ENCODE data around the gene FAM241A. TPM values are rescaled to one million over a fixed set of nuclear protein-coding genes. Genes with fewer than 3 reads are reported as not detected.
"Not testable (repeated sequence)": the region's sequence is repeated elsewhere in the genome, so short reads cannot be mapped to it uniquely, and the experiment has no call there.

FAM241A gene
- total and polyA plus RNA-seq, 9 donors, result 1.0 to 4.9 (median 2.2) TPM

- no peaks in the 10 kb centered on the region for H3K9me3 ChIP-seq
- intact Hi-C loops (cut with DNase I), result no loop called here
Measured at GRCh38 chr4:112199041-112199440, 53.8 kb downstream of the FAM241A start.

GRCh38 chr4:112201915-112202505 lies 56.8 kb downstream of the FAM241A start:
- WGBS, 3 donors, result 48 to 50% (median 49%) methylated on average over 4 of the region's 4 CpGs
- no peaks in the 10 kb centered on the region for H3K36me3 ChIP-seq
- H3K4me3 ChIP-seq, result no peak overlapping the region
- no peak for DNase-seq
- TF ChIP-seq EP300 (IDR thresholded peaks at IDR 0.05) (no peak), POLR2A (IDR thresholded peaks at IDR 0.05) (no peak), CTCF (IDR thresholded peaks at IDR 0.05) (no peak)
- no peaks in the 10 kb centered on the region for H3K27me3 ChIP-seq
- no peaks in the 10 kb centered on the region for H3K4me1 ChIP-seq (ENCODE audit: insufficient read depth)
- no peak overlapping the region for H3K27ac ChIP-seq
- H3K9me3 ChIP-seq, result no peaks in the 10 kb centered on the region
- intact Hi-C loops (cut with DNase I), result no loop called here

More at GRCh38 chr4:112199041-112199440, 53.8 kb downstream of the FAM241A start:
- Histone ChIP-seq H3K4me1 (ENCODE audit: insufficient read depth) (no peaks in the 10 kb centered on the region), H3K27ac (no peak overlapping the region), H3K36me3 (no peaks in the 10 kb centered on the region), H3K4me3 (no peak overlapping the region), H3K27me3 (no peaks in the 10 kb centered on the region)
- 71 to 91% (median 83%) methylated on average over 1 of the region's 1 CpG for WGBS, 3 donors
- no peak for TF ChIP-seq CTCF (IDR thresholded peaks at IDR 0.05)
- TF ChIP-seq POLR2A (IDR thresholded peaks at IDR 0.05), result no peak
- no peak for TF ChIP-seq EP300 (IDR thresholded peaks at IDR 0.05)
- DNase-seq, result no peak

GRCh38 chr4:112203593-112203992 lies 58.3 kb downstream of the FAM241A start:
- Histone ChIP-seq H3K36me3 (no peaks in the 10 kb centered on the region), H3K9me3 (no peaks in the 10 kb centered on the region), H3K27me3 (no peaks in the 10 kb centered on the region), H3K4me1 (ENCODE audit: insufficient read depth) (no peaks in the 10 kb centered on the region), H3K4me3 (no peak overlapping the region), H3K27ac (no peak overlapping the region)
- intact Hi-C loops (cut with DNase I), result no loop called here
- TF ChIP-seq CTCF (IDR thresholded peaks at IDR 0.05), result no peak
- TF ChIP-seq POLR2A (IDR thresholded peaks at IDR 0.05), result no peak
- no peak for TF ChIP-seq EP300 (IDR thresholded peaks at IDR 0.05)
- DNase-seq, result no peak
- WGBS, 3 donors, result 72 to 79% (median 74%) methylated on average over 1 of the region's 1 CpG

GRCh38 chr4:112206431-112206830 lies 61.2 kb downstream of the FAM241A start:
- 51 to 76% (median 64%) methylated on average over 2 of the region's 2 CpGs for WGBS, 3 donors

GRCh38 chr4:112208137-112209095 lies 63.2 kb downstream of the FAM241A start:
- DNase-seq; H3K27me3 ChIP-seq; H3K27ac ChIP-seq; H3K4me1 ChIP-seq (ENCODE audit: insufficient read depth); H3K36me3 ChIP-seq; intact Hi-C loops (cut with DNase I); H3K4me3 ChIP-seq; H3K9me3 ChIP-seq: not testable (repeated sequence)
- WGBS, 3 donors, result 69 to 73% (median 72%) methylated on average over 7 of the region's 7 CpGs

More at GRCh38 chr4:112206431-112206830, 61.2 kb downstream of the FAM241A start:
- no peak for DNase-seq
- Histone ChIP-seq H3K4me1 (ENCODE audit: insufficient read depth) (no peaks in the 10 kb centered on the region), H3K27me3 (no peaks in the 10 kb centered on the region), H3K36me3 (no peaks in the 10 kb centered on the region), H3K27ac (no peak overlapping the region), H3K4me3 (no peak overlapping the region), H3K9me3 (no peaks in the 10 kb centered on the region)
- intact Hi-C loops (cut with DNase I), result no loop called here
- no peak for TF ChIP-seq POLR2A (IDR thresholded peaks at IDR 0.05)
- no peak for TF ChIP-seq EP300 (IDR thresholded peaks at IDR 0.05)
- TF ChIP-seq CTCF (IDR thresholded peaks at IDR 0.05), result no peak

Data from ovary (tissue), 9 donors.